ENCODE results near the gene CCDC170. TPM values are rescaled to one million over a fixed set of nuclear protein-coding genes. Genes with fewer than 3 reads are reported as not detected.

Gene CCDC170
- total RNA-seq, 1 donor from 2014 or later: 1.9 TPM

DNA sequence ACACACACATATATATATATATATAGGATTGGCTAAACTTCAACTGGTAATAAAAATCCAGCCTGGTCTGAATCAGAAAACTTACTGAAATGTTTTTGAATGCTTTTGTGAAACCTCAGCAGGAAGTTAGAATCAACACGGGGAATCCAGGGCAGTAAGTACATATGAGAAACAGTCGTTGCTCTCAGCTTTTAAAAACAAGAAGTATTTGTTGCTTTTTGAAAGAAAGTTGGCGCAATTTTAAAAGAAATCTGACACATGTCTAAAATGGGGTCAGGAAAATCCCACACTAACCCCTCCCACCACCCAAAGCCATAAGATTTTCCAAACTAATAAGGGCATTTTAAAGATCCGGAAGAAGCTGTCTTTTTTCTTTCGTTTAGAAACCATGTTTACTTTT is 11.5 kb upstream of the CCDC170 start:
- H3K4me3 Mint-ChIP-seq: no peak overlapping the region
- no peaks in the 10 kb centered on the region for H3K27me3 Mint-ChIP-seq
- DNase-seq (ENCODE audit: extremely low spot score, unreplicated experiment): no peak
- H3K9me3 Mint-ChIP-seq: no peaks in the 10 kb centered on the region
- no peaks in the 10 kb centered on the region for H3K4me1 Mint-ChIP-seq (ENCODE audit: unreplicated experiment)
- TF ChIP-seq, protein P1, sequence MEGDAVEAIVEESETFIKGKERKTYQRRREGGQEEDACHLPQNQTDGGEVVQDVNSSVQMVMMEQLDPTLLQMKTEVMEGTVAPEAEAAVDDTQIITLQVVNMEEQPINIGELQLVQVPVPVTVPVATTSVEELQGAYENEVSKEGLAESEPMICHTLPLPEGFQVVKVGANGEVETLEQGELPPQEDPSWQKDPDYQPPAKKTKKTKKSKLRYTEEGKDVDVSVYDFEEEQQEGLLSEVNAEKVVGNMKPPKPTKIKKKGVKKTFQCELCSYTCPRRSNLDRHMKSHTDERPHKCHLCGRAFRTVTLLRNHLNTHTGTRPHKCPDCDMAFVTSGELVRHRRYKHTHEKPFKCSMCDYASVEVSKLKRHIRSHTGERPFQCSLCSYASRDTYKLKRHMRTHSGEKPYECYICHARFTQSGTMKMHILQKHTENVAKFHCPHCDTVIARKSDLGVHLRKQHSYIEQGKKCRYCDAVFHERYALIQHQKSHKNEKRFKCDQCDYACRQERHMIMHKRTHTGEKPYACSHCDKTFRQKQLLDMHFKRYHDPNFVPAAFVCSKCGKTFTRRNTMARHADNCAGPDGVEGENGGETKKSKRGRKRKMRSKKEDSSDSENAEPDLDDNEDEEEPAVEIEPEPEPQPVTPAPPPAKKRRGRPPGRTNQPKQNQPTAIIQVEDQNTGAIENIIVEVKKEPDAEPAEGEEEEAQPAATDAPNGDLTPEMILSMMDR (conservative IDR thresholded peaks at IDR 0.05): no peak
- H3K27ac Mint-ChIP-seq: no peak overlapping the region
- no peaks in the 10 kb centered on the region for H3K36me3 Mint-ChIP-seq

DNA sequence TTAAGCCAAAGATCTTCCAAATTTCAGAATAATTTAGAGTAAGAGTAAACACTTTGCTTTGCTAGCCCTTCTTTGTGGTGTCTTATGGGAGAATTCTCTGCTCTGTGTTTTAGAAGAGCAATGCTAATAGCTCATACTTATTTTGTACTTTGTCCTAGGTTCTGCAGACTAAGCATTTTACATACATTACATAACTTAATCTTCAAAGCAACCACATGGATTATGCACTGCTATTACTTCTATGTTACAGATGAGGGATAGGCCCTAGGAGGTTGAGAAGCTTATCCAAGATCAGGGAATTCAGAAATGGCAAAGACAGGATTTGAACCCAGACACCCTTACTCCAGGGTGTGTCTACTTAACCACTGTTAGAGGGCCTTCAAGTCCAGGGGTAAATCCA is 9.8 kb upstream of the CCDC170 start:
- Mint-ChIP-seq H3K27ac (no peak overlapping the region), H3K27me3 (no peaks in the 10 kb centered on the region), H3K36me3 (no peaks in the 10 kb centered on the region), H3K4me3 (no peak overlapping the region), H3K4me1 (ENCODE audit: unreplicated experiment) (no peaks in the 10 kb centered on the region), H3K9me3 (no peaks in the 10 kb centered on the region)
- no peak for DNase-seq (ENCODE audit: extremely low spot score, unreplicated experiment)
- TF ChIP-seq, protein P1 (conservative IDR thresholded peaks at IDR 0.05): no peak

DNA sequence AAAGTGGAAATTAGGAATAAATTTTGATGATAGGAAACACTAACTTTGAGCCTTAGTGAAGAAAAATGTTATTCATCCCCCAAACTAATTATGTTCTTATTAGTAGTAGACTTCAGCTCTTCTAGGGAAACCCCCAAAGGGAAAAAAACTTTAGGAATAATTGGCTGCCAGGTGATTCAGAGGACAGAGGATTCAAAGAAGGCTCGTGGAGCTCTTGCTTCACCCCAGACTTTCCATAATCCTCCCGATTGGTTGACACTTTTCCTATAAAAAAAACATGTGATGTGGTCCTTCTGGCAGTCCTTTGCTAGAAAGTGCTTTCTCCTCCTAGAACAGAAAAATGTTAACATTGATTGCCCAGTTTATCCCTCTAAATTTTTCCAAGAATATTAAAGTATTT is 5.6 kb upstream of the CCDC170 start:
- no peak for DNase-seq (ENCODE audit: extremely low spot score, unreplicated experiment)
- H3K9me3 Mint-ChIP-seq: no peaks in the 10 kb centered on the region
- TF ChIP-seq, protein P1 (conservative IDR thresholded peaks at IDR 0.05): no peak
- H3K36me3 Mint-ChIP-seq: no peaks in the 10 kb centered on the region
- H3K27ac Mint-ChIP-seq: no peak overlapping the region
- no peak overlapping the region for H3K4me3 Mint-ChIP-seq
- peaks cover 2% of the 10 kb centered on the region for H3K4me1 Mint-ChIP-seq (ENCODE audit: unreplicated experiment)
- H3K27me3 Mint-ChIP-seq: peaks cover 18% of the 10 kb centered on the region

DNA sequence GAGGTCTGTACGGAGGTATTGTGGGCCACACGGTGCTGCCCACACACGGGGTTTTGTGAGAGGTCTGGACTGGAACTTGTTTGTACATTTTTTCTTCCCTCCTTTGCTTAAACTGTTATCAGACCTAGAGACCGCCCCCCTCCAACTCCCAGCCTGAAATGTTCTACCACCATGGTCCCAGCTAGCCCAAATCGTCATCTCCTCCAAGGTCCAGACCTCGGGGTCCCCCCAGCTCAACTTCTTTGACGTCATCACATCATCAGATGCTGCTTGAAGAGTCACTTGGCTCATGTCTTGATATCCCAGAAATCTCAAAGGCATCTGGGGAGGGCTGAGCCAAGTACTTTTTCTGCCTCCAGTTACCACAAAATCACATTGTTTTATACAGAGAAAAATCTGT is 2.8 kb upstream of the CCDC170 start:
- Mint-ChIP-seq H3K9me3 (no peaks in the 10 kb centered on the region), H3K27ac (no peak overlapping the region), H3K27me3 (peaks cover 41% of the 10 kb centered on the region), H3K36me3 (no peaks in the 10 kb centered on the region), H3K4me1 (ENCODE audit: unreplicated experiment) (peaks cover 6% of the 10 kb centered on the region), H3K4me3 (no peak overlapping the region)
- TF ChIP-seq, protein P1 (conservative IDR thresholded peaks at IDR 0.05): no peak
- no peak for DNase-seq (ENCODE audit: extremely low spot score, unreplicated experiment)

DNA sequence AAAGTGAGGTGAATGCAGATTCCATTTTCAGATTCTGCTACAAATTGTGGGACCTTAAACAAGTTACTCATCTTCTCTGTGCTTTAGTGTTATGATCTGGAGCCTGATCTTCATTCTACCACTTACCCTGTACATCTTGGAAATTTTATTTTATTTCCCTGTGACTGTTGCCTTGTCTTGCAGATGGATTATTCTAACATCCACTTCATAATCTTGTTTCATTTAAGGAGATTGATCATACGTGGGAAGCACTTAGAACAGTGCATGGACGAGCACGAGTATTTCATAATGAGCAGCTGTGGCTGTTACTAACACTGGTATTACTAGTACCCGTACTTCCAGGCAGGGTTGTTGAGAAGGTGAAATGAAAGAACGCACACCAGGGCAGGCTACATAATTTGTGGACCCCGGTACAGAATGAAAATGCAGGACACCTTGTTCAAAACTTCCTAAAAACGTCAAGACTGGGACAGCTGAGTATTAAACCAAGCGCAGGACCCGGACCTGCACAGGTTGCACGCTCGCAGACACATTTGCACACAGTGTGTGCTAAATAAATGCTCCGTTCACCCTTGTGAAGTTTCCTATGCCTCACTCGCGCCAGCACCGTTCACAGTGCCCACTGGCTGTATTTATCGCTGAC is 535 bp upstream of the CCDC170 start:
- H3K27me3 Mint-ChIP-seq: peaks cover 58% of the 10 kb centered on the region
- TF ChIP-seq, protein P1 (conservative IDR thresholded peaks at IDR 0.05): no peak
- no peaks in the 10 kb centered on the region for H3K9me3 Mint-ChIP-seq
- no peak for DNase-seq (ENCODE audit: extremely low spot score, unreplicated experiment)
- peak overlapping the region; percentile 82 for H3K4me3 Mint-ChIP-seq
- peak overlapping the region; percentile 19 for H3K27ac Mint-ChIP-seq
- no peaks in the 10 kb centered on the region for H3K36me3 Mint-ChIP-seq
- H3K4me1 Mint-ChIP-seq (ENCODE audit: unreplicated experiment): peaks cover 6% of the 10 kb centered on the region

Measured in type B pancreatic cell (in vitro differentiated cells).